Activated CD4-positive, alpha-beta T cell treated with anti-CD3 and anti-CD28 coated beads, Interleukin-2, amount 10 ng/mL, durations not matched to agents 24 days and 14 days (primary cell): ENCODE measurements around the gene LATS2. TPM values are rescaled to one million over a fixed set of nuclear protein-coding genes. Genes with fewer than 3 reads are reported as not detected.

Experiments used
- DNase-seq: peaks from one replicate; pipeline ENCODE4 v3.0.0; 2022
- H3K27ac Mint-ChIP-seq: one replicate; pipeline ENCODE4 v1.8.0; 2022; ENCODE audit warnings: mild to moderate bottlenecking, mixed read lengths
- H3K27me3 Mint-ChIP-seq: one replicate; pipeline ENCODE4 v1.8.0; 2022; ENCODE audit warnings: mixed read lengths
- H3K36me3 Mint-ChIP-seq: one replicate; pipeline ENCODE4 v1.8.0; 2022; ENCODE audit warnings: low read depth, mild to moderate bottlenecking, mixed read lengths
- H3K4me1 Mint-ChIP-seq: one replicate; pipeline ENCODE4 v1.8.0; 2021; ENCODE audit warnings: mixed read lengths
- H3K4me3 Mint-ChIP-seq: one replicate; pipeline ENCODE4 v1.8.0; 2022; ENCODE audit warnings: mild to moderate bottlenecking, moderate library complexity, mixed read lengths
- H3K9me3 Mint-ChIP-seq: one replicate; pipeline ENCODE4 v1.8.0; 2021; ENCODE audit warnings: mixed read lengths
- intact Hi-C: fragments of 100-400 bp; cut with micrococcal nuclease; formaldehyde crosslinking; loops from one replicate; pipeline ENCODE4 v1.15.1; 2023
- total RNA-seq: library from RNA; stranded (reverse); gene quantifications from 2 replicates; pipeline ENCODE4 v1.2.3, GENCODE V29; 2022

Gene LATS2
- total RNA-seq, 1 donor from 2014 or later = 1.7 TPM

GRCh38 chr13:21079761-21080592, 18.6 kb upstream of the LATS2 start:
- Mint-ChIP-seq H3K27me3 (peaks cover 18% of the 10 kb centered on the region), H3K4me1 (peaks cover 1% of the 10 kb centered on the region), H3K9me3 (no peaks in the 10 kb centered on the region), H3K36me3 (no peaks in the 10 kb centered on the region), H3K4me3 (no peak overlapping the region), H3K27ac (no peak overlapping the region)
- DNase-seq = no peak
- intact Hi-C loops = loop anchor here (5.0 kb wide), 1 partner anchor 63 kb away; no protein-coding TSS in a partner anchor

- H3K27me3 Mint-ChIP-seq = peaks cover 18% of the 10 kb centered on the region
- no peaks in the 10 kb centered on the region for H3K36me3 Mint-ChIP-seq
- H3K4me3 Mint-ChIP-seq = no peak overlapping the region
- peaks cover 9% of the 10 kb centered on the region for H3K4me1 Mint-ChIP-seq
- H3K9me3 Mint-ChIP-seq = no peaks in the 10 kb centered on the region
- H3K27ac Mint-ChIP-seq = no peak overlapping the region
- DNase-seq = no peak
- intact Hi-C loops = loop anchor here (5.0 kb wide), 1 partner anchor 62 kb away; no protein-coding TSS in a partner anchor
Observed at GRCh38 chr13:21079221-21079620, 17.8 kb upstream of the LATS2 start.

- Mint-ChIP-seq H3K4me3 (no peak overlapping the region), H3K27ac (no peak overlapping the region), H3K4me1 (peaks cover 9% of the 10 kb centered on the region), H3K36me3 (no peaks in the 10 kb centered on the region), H3K27me3 (peaks cover 18% of the 10 kb centered on the region), H3K9me3 (no peaks in the 10 kb centered on the region)
- intact Hi-C loops = loop anchor here (5.0 kb wide), 1 partner anchor 61 kb away; no protein-coding TSS in a partner anchor
- DNase-seq = no peak
Observed at GRCh38 chr13:21078501-21078900, 17.1 kb upstream of the LATS2 start.

GRCh38 chr13:21077788-21078353, 16.5 kb upstream of the LATS2 start:
- no peak for DNase-seq
- H3K4me1 Mint-ChIP-seq = peaks cover 9% of the 10 kb centered on the region
- H3K27ac Mint-ChIP-seq = no peak overlapping the region
- no peaks in the 10 kb centered on the region for H3K36me3 Mint-ChIP-seq
- no peaks in the 10 kb centered on the region for H3K9me3 Mint-ChIP-seq
- peak overlapping the region; percentile 70 for H3K4me3 Mint-ChIP-seq
- peaks cover 18% of the 10 kb centered on the region for H3K27me3 Mint-ChIP-seq
- intact Hi-C loops = loop anchor here (5.0 kb wide), 1 partner anchor 61 kb away; no protein-coding TSS in a partner anchor

- no peak for DNase-seq
- intact Hi-C loops = loop anchor here (5.0 kb wide), 1 partner anchor 60 kb away; no protein-coding TSS in a partner anchor
- H3K9me3 Mint-ChIP-seq = no peaks in the 10 kb centered on the region
Observed at GRCh38 chr13:21077076-21077787, 15.8 kb upstream of the LATS2 start.

GRCh38 chr13:21076253-21076652, 14.9 kb upstream of the LATS2 start:
- no peaks in the 10 kb centered on the region for H3K36me3 Mint-ChIP-seq
- no peak for DNase-seq
- peaks cover 12% of the 10 kb centered on the region for H3K4me1 Mint-ChIP-seq
- intact Hi-C loops = loop anchor here (5.0 kb wide), 1 partner anchor 59 kb away; no protein-coding TSS in a partner anchor
- H3K4me3 Mint-ChIP-seq = peak overlapping the region; percentile 48
- no peaks in the 10 kb centered on the region for H3K9me3 Mint-ChIP-seq
- peaks cover 16% of the 10 kb centered on the region for H3K27me3 Mint-ChIP-seq
- no peak overlapping the region for H3K27ac Mint-ChIP-seq

More at GRCh38 chr13:21077076-21077787, 15.8 kb upstream of the LATS2 start:
- Mint-ChIP-seq H3K4me1 (peaks cover 9% of the 10 kb centered on the region), H3K4me3 (peak overlapping the region; percentile 70), H3K27me3 (peaks cover 18% of the 10 kb centered on the region), H3K27ac (peak overlapping the region; percentile 59), H3K36me3 (no peaks in the 10 kb centered on the region)

- Mint-ChIP-seq H3K9me3 (no peaks in the 10 kb centered on the region), H3K36me3 (no peaks in the 10 kb centered on the region), H3K4me3 (peak overlapping the region; percentile 51), H3K27me3 (peaks cover 14% of the 10 kb centered on the region), H3K27ac (peak overlapping the region; percentile 34), H3K4me1 (peaks cover 14% of the 10 kb centered on the region)
- intact Hi-C loops = loop anchor here (1.0 to 5.0 kb wide), 2 partner anchors 14 to 58 kb away; partner anchors contain the start of gene LATS2
- DNase-seq = peak; percentile 75
Observed at GRCh38 chr13:21075379-21076249, 14.2 kb upstream of the LATS2 start.

GRCh38 chr13:21075011-21075378, 13.6 kb upstream of the LATS2 start:
- H3K4me3 Mint-ChIP-seq = peak overlapping the region; percentile 51
- H3K9me3 Mint-ChIP-seq = no peaks in the 10 kb centered on the region
- peak overlapping the region; percentile 35 for H3K27ac Mint-ChIP-seq
- peaks cover 14% of the 10 kb centered on the region for H3K27me3 Mint-ChIP-seq
- H3K36me3 Mint-ChIP-seq = no peaks in the 10 kb centered on the region
- intact Hi-C loops = loop anchor here (1.0 to 5.0 kb wide), 2 partner anchors 14 to 58 kb away; partner anchors contain the start of gene LATS2
- peaks cover 14% of the 10 kb centered on the region for H3K4me1 Mint-ChIP-seq
- DNase-seq = peak; percentile 78

GRCh38 chr13:21074546-21074945, 13.2 kb upstream of the LATS2 start:
- intact Hi-C loops = no loop called here
- Mint-ChIP-seq H3K27me3 (peaks cover 10% of the 10 kb centered on the region), H3K4me3 (peak overlapping the region; percentile 51), H3K9me3 (no peaks in the 10 kb centered on the region), H3K27ac (peak overlapping the region; percentile 35), H3K36me3 (no peaks in the 10 kb centered on the region), H3K4me1 (peaks cover 14% of the 10 kb centered on the region)
- DNase-seq = no peak

- intact Hi-C loops = no loop called here
- Mint-ChIP-seq H3K4me1 (peaks cover 14% of the 10 kb centered on the region), H3K4me3 (no peak overlapping the region), H3K27ac (no peak overlapping the region), H3K9me3 (no peaks in the 10 kb centered on the region), H3K36me3 (no peaks in the 10 kb centered on the region), H3K27me3 (no peaks in the 10 kb centered on the region)
- DNase-seq = no peak
Observed at GRCh38 chr13:21071924-21072323, 10.5 kb upstream of the LATS2 start.

GRCh38 chr13:21071015-21071414, 9.6 kb upstream of the LATS2 start:
- DNase-seq = no peak
- no peaks in the 10 kb centered on the region for H3K36me3 Mint-ChIP-seq
- no peak overlapping the region for H3K4me3 Mint-ChIP-seq
- no peaks in the 10 kb centered on the region for H3K9me3 Mint-ChIP-seq
- H3K27me3 Mint-ChIP-seq = no peaks in the 10 kb centered on the region
- H3K27ac Mint-ChIP-seq = no peak overlapping the region
- peaks cover 14% of the 10 kb centered on the region for H3K4me1 Mint-ChIP-seq
- intact Hi-C loops = no loop called here

GRCh38 chr13:21069561-21070004, 8.2 kb upstream of the LATS2 start:
- no peak for DNase-seq
- H3K4me1 Mint-ChIP-seq = peaks cover 9% of the 10 kb centered on the region
- no peak overlapping the region for H3K27ac Mint-ChIP-seq
- intact Hi-C loops = loop anchor here (10.0 kb wide), 1 partner anchor 125 kb away; no protein-coding TSS in a partner anchor
- H3K27me3 Mint-ChIP-seq = no peaks in the 10 kb centered on the region
- H3K4me3 Mint-ChIP-seq = no peak overlapping the region
- H3K36me3 Mint-ChIP-seq = no peaks in the 10 kb centered on the region
- no peaks in the 10 kb centered on the region for H3K9me3 Mint-ChIP-seq

GRCh38 chr13:21067848-21068247, 6.5 kb upstream of the LATS2 start:
- intact Hi-C loops = loop anchor here (10.0 kb wide), 1 partner anchor 123 kb away; no protein-coding TSS in a partner anchor

More at GRCh38 chr13:21067848-21068247, 6.5 kb upstream of the LATS2 start:
- H3K4me3 Mint-ChIP-seq = no peak overlapping the region
- no peak overlapping the region for H3K27ac Mint-ChIP-seq
- no peaks in the 10 kb centered on the region for H3K9me3 Mint-ChIP-seq
- H3K27me3 Mint-ChIP-seq = peaks cover 11% of the 10 kb centered on the region
- H3K36me3 Mint-ChIP-seq = no peaks in the 10 kb centered on the region
- peaks cover 5% of the 10 kb centered on the region for H3K4me1 Mint-ChIP-seq
- DNase-seq = no peak
